GM23338 (cell line): ENCODE measurements around the gene CLIC3. TPM values are rescaled to one million over a fixed set of nuclear protein-coding genes. Genes with fewer than 3 reads are reported as not detected.

Source experiments
- ATAC-seq: fragments of 200-7000 bp; cut with Tn5 transposase; 3 replicates; pipeline ENCODE4 v1.9.1; 2020
- DNase-seq: peaks from one replicate; pipeline ENCODE4 v3.0.0-alpha.2; 2015; ENCODE audit warnings: low spot score
- H2AFZ ChIP-seq: fragments of 200-600 bp; sonication (generic); 2 replicates; pipeline ENCODE4 v1.8.0; 2016; ENCODE audit warnings: antibody characterized with exemption, mild to moderate bottlenecking, moderate library complexity
- H3F3A ChIP-seq: fragments of 200-600 bp; sonication (generic); replicated peaks from 2 replicates; pipeline ENCODE4 v1.8.0; 2017; ENCODE audit warnings: antibody characterized with exemption, mixed run types, low read depth
- H3K27ac ChIP-seq: fragments of 200-600 bp; sonication (generic); 2 replicates; pipeline ENCODE4 v1.6.1; 2016; ENCODE audit warnings: low read depth
- H3K27me3 ChIP-seq: fragments of 200-600 bp; sonication (generic); 2 replicates; pipeline ENCODE4 v1.8.0; 2016; ENCODE audit warnings: mild to moderate bottlenecking, mixed run types, moderate library complexity; ENCODE audit not compliant: insufficient read depth
- H3K36me3 ChIP-seq: fragments of 200-600 bp; sonication (generic); 2 replicates; pipeline ENCODE4 v1.8.0; 2016; ENCODE audit warnings: mild to moderate bottlenecking; ENCODE audit not compliant: insufficient read depth
- H3K4me1 ChIP-seq: fragments of 200-600 bp; sonication (generic); 2 replicates; pipeline ENCODE4 v1.8.0; 2016; ENCODE audit warnings: mild to moderate bottlenecking, moderate library complexity; ENCODE audit not compliant: insufficient read depth
- H3K4me2 ChIP-seq: fragments of 200-600 bp; sonication (generic); 2 replicates; pipeline ENCODE4 v1.7.1; 2017; ENCODE audit warnings: mixed run types
- H3K4me3 ChIP-seq: fragments of 200-600 bp; sonication (generic); 2 replicates; pipeline ENCODE4 v1.6.1; 2016; ENCODE audit warnings: mixed run types
- H3K79me2 ChIP-seq: fragments of 200-600 bp; sonication (generic); replicated peaks from 2 replicates; pipeline ENCODE4 v1.8.0; 2017; ENCODE audit warnings: mild to moderate bottlenecking; ENCODE audit not compliant: insufficient read depth
- H3K9me2 ChIP-seq: fragments of 200-600 bp; sonication (generic); 2 replicates; pipeline ENCODE4 v1.8.0; 2017; ENCODE audit not compliant: insufficient read depth
- H4K20me1 ChIP-seq: fragments of 200-600 bp; sonication (generic); replicated peaks from 2 replicates; pipeline ENCODE4 v1.8.0; 2017; ENCODE audit warnings: mild to moderate bottlenecking; ENCODE audit not compliant: insufficient read depth
- H3K27ac Mint-ChIP-seq: 2 replicates; pipeline ENCODE4 v1.8.0; 2020; ENCODE audit warnings: inconsistent platforms, mild to moderate bottlenecking, moderate library complexity, mixed read lengths
- H3K27me3 Mint-ChIP-seq: 3 replicates; pipeline ENCODE4 v1.8.0; 2022; ENCODE audit warnings: low read depth, mild to moderate bottlenecking, moderate library complexity, mixed read lengths, inconsistent platforms; ENCODE audit not compliant: insufficient read depth, poor library complexity
- H3K36me3 Mint-ChIP-seq: 3 replicates; pipeline ENCODE4 v1.8.0; 2021; ENCODE audit warnings: low read depth, mild to moderate bottlenecking, inconsistent platforms, moderate library complexity, mixed read lengths
- H3K4me1 Mint-ChIP-seq: 3 replicates; pipeline ENCODE4 v1.8.0; 2020; ENCODE audit warnings: mild to moderate bottlenecking, inconsistent platforms, mixed read lengths
- H3K4me3 Mint-ChIP-seq: 3 replicates; pipeline ENCODE4 v1.8.0; 2021; ENCODE audit warnings: moderate library complexity, mild to moderate bottlenecking, inconsistent platforms, mixed read lengths
- H3K9me3 Mint-ChIP-seq: 3 replicates; pipeline ENCODE4 v1.8.0; 2020; ENCODE audit warnings: moderate library complexity, mild to moderate bottlenecking, inconsistent platforms, mixed read lengths
- CREB1 ChIP-seq: fragments of 250-450 bp; sonication (Bioruptor Pico); IDR thresholded peaks from 2 replicates; pipeline ENCODE4 v1.5.0; 2020; ENCODE audit warnings: low read depth, mild to moderate bottlenecking, moderate library complexity
- CTCF ChIP-seq, 2 experiments: fragments of 200-600 bp in 1 of 2; sonication (generic) in 1 of 2; conservative IDR thresholded peaks; 2 replicates each; pipeline versions ENCODE4 v1.5.1 to v1.6.1; 2016 to 2017; ENCODE audit warnings: antibody characterized with exemption in 2 of 2, low read depth in 2 of 2, mild to moderate bottlenecking in 2 of 2, moderate library complexity in 1 of 2
- ETS1 ChIP-seq: IDR thresholded peaks from 2 replicates; pipeline ENCODE4 v1.6.1; 2016; ENCODE audit warnings: antibody characterized with exemption
- EZH2 ChIP-seq: fragments of 200-600 bp; sonication (generic); IDR thresholded peaks from one replicate; pipeline ENCODE4 v1.8.0; 2017; ENCODE audit warnings: antibody characterized with exemption, mild to moderate bottlenecking, low read depth; ENCODE audit not compliant: unreplicated experiment
- EZH2phosphoT487 ChIP-seq: fragments of 200-600 bp; sonication (generic); IDR thresholded peaks from one replicate; pipeline ENCODE4 v1.8.1; 2018; ENCODE audit warnings: antibody characterized with exemption; ENCODE audit not compliant: unreplicated experiment
- JUNB ChIP-seq: IDR thresholded peaks from one replicate; pipeline ENCODE4 v1.6.1; 2016; ENCODE audit warnings: antibody characterized with exemption; ENCODE audit not compliant: unreplicated experiment
- NANOG ChIP-seq: IDR thresholded peaks from 2 replicates; pipeline ENCODE4 v1.6.1; 2016; ENCODE audit warnings: antibody characterized with exemption, borderline replicate concordance
- POLR2AphosphoS5 ChIP-seq: IDR thresholded peaks from 2 replicates; pipeline ENCODE4 v1.6.1; 2016; ENCODE audit warnings: antibody characterized with exemption, low read depth
- STAT1 ChIP-seq: IDR thresholded peaks from one replicate; pipeline ENCODE4 v1.6.1; 2016; ENCODE audit warnings: antibody characterized with exemption; ENCODE audit not compliant: unreplicated experiment
- ZNF114 ChIP-seq: fragments of 250-450 bp; sonication (Bioruptor Pico); IDR thresholded peaks from 2 replicates; pipeline ENCODE4 v1.5.0; 2020; ENCODE audit warnings: mild to moderate bottlenecking, moderate library complexity
- ZNF331 ChIP-seq: fragments of 250-450 bp; sonication (Bioruptor Pico); IDR thresholded peaks from 2 replicates; pipeline ENCODE4 v1.5.0; 2020; ENCODE audit warnings: low read depth, mild to moderate bottlenecking, moderate library complexity
- polyA plus RNA-seq: library from polyadenylated mRNA; unstranded; fragments of >200 nt; fragmentation: Nextera tagmentation; extraction: Ambion mirVana; gene quantifications from 2 replicates; pipeline ENCODE4 v1.2.1, GENCODE V29; 2016
- total RNA-seq: library from RNA; depleted of rRNA; stranded (reverse); fragments of >200 nt; shearing (Covaris generic); gene quantifications from 2 replicates; pipeline ENCODE4 v1.2.3, GENCODE V29; 2014
- TF ChIP-seq, protein P1 (sequence below): fragments of 250-450 bp; sonication (Bioruptor Pico); IDR thresholded peaks from 2 replicates; pipeline ENCODE4 v1.5.0; 2020; ENCODE audit warnings: mild to moderate bottlenecking, moderate library complexity
- TF ChIP-seq, protein P2 (sequence below): IDR thresholded peaks from one replicate; pipeline ENCODE4 v1.6.1; 2018; ENCODE audit warnings: antibody characterized with exemption; ENCODE audit not compliant: unreplicated experiment

CLIC3 gene
- total and polyA plus RNA-seq, 2 experiments from 2014 or later: 0.53 to 0.56 TPM

DNA sequence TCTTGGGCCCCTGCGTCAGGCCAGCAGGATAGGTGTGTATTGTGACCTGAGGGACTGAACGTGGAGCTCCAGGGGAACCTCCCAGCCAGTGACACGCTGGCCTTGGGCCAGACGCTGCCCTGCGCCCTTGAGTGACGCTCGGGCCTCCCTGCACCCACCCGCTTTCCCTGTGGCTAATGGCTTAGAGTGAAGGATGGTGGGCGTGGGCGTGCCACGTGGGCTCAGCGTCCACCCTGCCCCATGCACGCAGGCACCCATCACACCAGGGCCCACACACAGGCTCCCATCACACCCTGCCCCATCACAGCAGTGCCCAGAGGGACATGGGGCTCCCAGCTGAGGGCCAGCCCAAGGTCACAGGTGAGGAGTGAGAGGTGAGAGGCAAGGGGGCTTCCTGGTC is 40.7 kb upstream of the CLIC3 start:
- peaks cover 8% of the 10 kb centered on the region for H3K27me3 Mint-ChIP-seq
- DNase-seq: no peak
- TF ChIP-seq CTCF (conservative IDR thresholded peaks at IDR 0.05; ENCODE audit: low read depth in 2 of 2) (no peak), EZH2 (no peak), STAT1 (no peak), CREB1 (CRISPR knock-in tag) (no peak), POLR2AphosphoS5 (no peak), ETS1 (no peak), NANOG (no peak), ZNF114 (CRISPR knock-in tag) (no peak), JUNB (no peak), EZH2phosphoT487 (no peak), ZNF331 (CRISPR knock-in tag) (no peak)
- TF ChIP-seq, protein P1, sequence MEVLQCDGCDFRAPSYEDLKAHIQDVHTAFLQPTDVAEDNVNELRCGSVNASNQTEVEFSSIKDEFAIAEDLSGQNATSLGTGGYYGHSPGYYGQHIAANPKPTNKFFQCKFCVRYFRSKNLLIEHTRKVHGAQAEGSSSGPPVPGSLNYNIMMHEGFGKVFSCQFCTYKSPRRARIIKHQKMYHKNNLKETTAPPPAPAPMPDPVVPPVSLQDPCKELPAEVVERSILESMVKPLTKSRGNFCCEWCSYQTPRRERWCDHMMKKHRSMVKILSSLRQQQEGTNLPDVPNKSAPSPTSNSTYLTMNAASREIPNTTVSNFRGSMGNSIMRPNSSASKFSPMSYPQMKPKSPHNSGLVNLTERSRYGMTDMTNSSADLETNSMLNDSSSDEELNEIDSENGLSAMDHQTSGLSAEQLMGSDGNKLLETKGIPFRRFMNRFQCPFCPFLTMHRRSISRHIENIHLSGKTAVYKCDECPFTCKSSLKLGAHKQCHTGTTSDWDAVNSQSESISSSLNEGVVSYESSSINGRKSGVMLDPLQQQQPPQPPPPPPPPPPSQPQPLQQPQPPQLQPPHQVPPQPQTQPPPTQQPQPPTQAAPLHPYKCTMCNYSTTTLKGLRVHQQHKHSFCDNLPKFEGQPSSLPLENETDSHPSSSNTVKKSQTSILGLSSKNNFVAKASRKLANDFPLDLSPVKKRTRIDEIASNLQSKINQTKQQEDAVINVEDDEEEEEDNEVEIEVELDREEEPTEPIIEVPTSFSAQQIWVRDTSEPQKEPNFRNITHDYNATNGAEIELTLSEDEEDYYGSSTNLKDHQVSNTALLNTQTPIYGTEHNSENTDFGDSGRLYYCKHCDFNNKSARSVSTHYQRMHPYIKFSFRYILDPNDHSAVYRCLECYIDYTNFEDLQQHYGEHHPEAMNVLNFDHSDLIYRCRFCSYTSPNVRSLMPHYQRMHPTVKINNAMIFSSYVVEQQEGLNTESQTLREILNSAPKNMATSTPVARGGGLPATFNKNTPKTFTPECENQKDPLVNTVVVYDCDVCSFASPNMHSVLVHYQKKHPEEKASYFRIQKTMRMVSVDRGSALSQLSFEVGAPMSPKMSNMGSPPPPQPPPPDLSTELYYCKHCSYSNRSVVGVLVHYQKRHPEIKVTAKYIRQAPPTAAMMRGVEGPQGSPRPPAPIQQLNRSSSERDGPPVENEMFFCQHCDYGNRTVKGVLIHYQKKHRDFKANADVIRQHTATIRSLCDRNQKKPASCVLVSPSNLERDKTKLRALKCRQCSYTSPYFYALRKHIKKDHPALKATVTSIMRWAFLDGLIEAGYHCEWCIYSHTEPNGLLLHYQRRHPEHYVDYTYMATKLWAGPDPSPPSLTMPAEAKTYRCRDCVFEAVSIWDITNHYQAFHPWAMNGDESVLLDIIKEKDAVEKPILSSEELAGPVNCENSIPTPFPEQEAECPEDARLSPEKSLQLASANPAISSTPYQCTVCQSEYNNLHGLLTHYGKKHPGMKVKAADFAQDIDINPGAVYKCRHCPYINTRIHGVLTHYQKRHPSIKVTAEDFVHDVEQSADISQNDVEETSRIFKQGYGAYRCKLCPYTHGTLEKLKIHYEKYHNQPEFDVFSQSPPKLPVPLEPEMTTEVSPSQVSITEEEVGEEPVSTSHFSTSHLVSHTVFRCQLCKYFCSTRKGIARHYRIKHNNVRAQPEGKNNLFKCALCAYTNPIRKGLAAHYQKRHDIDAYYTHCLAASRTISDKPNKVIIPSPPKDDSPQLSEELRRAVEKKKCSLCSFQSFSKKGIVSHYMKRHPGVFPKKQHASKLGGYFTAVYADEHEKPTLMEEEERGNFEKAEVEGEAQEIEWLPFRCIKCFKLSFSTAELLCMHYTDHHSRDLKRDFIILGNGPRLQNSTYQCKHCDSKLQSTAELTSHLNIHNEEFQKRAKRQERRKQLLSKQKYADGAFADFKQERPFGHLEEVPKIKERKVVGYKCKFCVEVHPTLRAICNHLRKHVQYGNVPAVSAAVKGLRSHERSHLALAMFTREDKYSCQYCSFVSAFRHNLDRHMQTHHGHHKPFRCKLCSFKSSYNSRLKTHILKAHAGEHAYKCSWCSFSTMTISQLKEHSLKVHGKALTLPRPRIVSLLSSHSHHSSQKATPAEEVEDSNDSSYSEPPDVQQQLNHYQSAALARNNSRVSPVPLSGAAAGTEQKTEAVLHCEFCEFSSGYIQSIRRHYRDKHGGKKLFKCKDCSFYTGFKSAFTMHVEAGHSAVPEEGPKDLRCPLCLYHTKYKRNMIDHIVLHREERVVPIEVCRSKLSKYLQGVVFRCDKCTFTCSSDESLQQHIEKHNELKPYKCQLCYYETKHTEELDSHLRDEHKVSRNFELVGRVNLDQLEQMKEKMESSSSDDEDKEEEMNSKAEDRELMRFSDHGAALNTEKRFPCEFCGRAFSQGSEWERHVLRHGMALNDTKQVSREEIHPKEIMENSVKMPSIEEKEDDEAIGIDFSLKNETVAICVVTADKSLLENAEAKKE (CRISPR knock-in tag): no peak
- TF ChIP-seq, protein P2, sequence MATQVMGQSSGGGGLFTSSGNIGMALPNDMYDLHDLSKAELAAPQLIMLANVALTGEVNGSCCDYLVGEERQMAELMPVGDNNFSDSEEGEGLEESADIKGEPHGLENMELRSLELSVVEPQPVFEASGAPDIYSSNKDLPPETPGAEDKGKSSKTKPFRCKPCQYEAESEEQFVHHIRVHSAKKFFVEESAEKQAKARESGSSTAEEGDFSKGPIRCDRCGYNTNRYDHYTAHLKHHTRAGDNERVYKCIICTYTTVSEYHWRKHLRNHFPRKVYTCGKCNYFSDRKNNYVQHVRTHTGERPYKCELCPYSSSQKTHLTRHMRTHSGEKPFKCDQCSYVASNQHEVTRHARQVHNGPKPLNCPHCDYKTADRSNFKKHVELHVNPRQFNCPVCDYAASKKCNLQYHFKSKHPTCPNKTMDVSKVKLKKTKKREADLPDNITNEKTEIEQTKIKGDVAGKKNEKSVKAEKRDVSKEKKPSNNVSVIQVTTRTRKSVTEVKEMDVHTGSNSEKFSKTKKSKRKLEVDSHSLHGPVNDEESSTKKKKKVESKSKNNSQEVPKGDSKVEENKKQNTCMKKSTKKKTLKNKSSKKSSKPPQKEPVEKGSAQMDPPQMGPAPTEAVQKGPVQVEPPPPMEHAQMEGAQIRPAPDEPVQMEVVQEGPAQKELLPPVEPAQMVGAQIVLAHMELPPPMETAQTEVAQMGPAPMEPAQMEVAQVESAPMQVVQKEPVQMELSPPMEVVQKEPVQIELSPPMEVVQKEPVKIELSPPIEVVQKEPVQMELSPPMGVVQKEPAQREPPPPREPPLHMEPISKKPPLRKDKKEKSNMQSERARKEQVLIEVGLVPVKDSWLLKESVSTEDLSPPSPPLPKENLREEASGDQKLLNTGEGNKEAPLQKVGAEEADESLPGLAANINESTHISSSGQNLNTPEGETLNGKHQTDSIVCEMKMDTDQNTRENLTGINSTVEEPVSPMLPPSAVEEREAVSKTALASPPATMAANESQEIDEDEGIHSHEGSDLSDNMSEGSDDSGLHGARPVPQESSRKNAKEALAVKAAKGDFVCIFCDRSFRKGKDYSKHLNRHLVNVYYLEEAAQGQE: no peak
- H3K4me3 Mint-ChIP-seq: no peak overlapping the region
- no peaks in the 10 kb centered on the region for H3K9me3 Mint-ChIP-seq
- Histone ChIP-seq H3K4me3 (no peak overlapping the region), H3K27ac (no peak overlapping the region), H3K9me2 (no peaks in the 10 kb centered on the region), H3K4me1 (no peaks in the 10 kb centered on the region), H3K27me3 (no peaks in the 10 kb centered on the region), H3K36me3 (no peaks in the 10 kb centered on the region), H4K20me1 (no peaks in the 10 kb centered on the region), H3K79me2 (no peaks in the 10 kb centered on the region), H3K4me2 (no peak overlapping the region), H2AFZ (no peak overlapping the region), H3F3A (no peaks in the 10 kb centered on the region)
- H3K27ac Mint-ChIP-seq: no peak overlapping the region
- no peak for ATAC-seq
- no peaks in the 10 kb centered on the region for H3K4me1 Mint-ChIP-seq
- H3K36me3 Mint-ChIP-seq: no peaks in the 10 kb centered on the region; the same call in 2 of the 3 replicates
